HG03135 (cell line): Measurements from ENCODE around the gene TOR4A.

ENCODE experiments used
- ATAC-seq: cut with Tn5 transposase; IDR thresholded peaks from one replicate; pipeline ENCODE4 v1.9.1; 2021; ENCODE audit warnings: mild to moderate bottlenecking, moderate library complexity; ENCODE audit not compliant: unreplicated experiment

The TOR4A gene

DNA sequence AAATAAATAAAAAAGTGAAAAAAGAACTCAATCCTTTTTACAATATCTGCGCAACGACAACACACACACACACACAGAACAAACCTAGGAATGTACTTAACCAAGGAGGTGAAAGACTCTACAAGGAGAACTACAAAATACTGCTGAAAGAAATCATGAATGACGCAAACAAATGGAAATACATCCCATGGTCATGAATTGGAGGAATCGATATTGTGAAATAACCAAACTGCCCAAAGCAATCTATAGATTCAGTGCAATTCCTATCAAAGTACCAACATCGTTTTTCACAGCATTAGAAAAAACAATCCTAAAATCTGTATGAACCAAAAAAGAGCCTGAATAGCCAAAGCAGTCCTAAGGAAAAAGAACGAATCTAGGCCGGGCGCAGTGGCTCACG, 54.4 kb downstream of the TOR4A start:
- ATAC-seq = no peak
